Fibroblast of peridontal ligament (primary cell): ENCODE measurements around the gene LRRC45.
A peak's percentile ranks its signal among the peaks of the same experiment; 100 is the strongest.

Experiments
- DNase-seq: peaks from one replicate; pipeline ENCODE4 v3.0.0-alpha.2; 2010; ENCODE audit errors: extremely low read depth

LRRC45 gene

GRCh38 chr17:81993729-81994592 lies 29.1 kb upstream of the LRRC45 start:
- no peak for DNase-seq

- peak; percentile 7 for DNase-seq
These were observed 28.3 kb upstream of the LRRC45 start for GRCh38 chr17:81994593-81995462.

GRCh38 chr17:81995463-81996231 lies 27.5 kb upstream of the LRRC45 start:
- no peak for DNase-seq

- no peak for DNase-seq
These were observed 26.8 kb upstream of the LRRC45 start for GRCh38 chr17:81996232-81996756.

GRCh38 chr17:81996757-81997441 lies 26.2 kb upstream of the LRRC45 start:
- no peak for DNase-seq

- no peak for DNase-seq
These were observed 24.9 kb upstream of the LRRC45 start for GRCh38 chr17:81998212-81998611.

- DNase-seq, result no peak
These were observed 24.2 kb upstream of the LRRC45 start for GRCh38 chr17:81998691-81999438.

GRCh38 chr17:81999587-81999975 lies 23.5 kb upstream of the LRRC45 start:
- no peak for DNase-seq

GRCh38 chr17:81999976-82000802 lies 22.9 kb upstream of the LRRC45 start:
- no peak for DNase-seq

- no peak for DNase-seq
These were observed 22.1 kb upstream of the LRRC45 start for GRCh38 chr17:82000803-82001570.

GRCh38 chr17:82001571-82002056 lies 21.5 kb upstream of the LRRC45 start:
- DNase-seq, result no peak

- peak; percentile 88 for DNase-seq
These were observed 19.4 kb upstream of the LRRC45 start for GRCh38 chr17:82003411-82004381.

- DNase-seq, result no peak
These were observed 18.3 kb upstream of the LRRC45 start for GRCh38 chr17:82004517-82005455.

- DNase-seq, result no peak
These were observed 17.3 kb upstream of the LRRC45 start for GRCh38 chr17:82005701-82006348.

GRCh38 chr17:82006468-82007227 lies 16.5 kb upstream of the LRRC45 start:
- DNase-seq, result no peak
